ENCODE data around the gene ZNF280C. TPM values are rescaled to one million over a fixed set of nuclear protein-coding genes. Genes with fewer than 3 reads are reported as not detected.

The ZNF280C gene
- total and polyA plus RNA-seq, 8 donors = 0.61 to 17.5 (median 2.3) TPM

GRCh38 chrX:130261296-130261893 lies 7.3 kb downstream of the ZNF280C start:
- TF ChIP-seq POLR2A (IDR thresholded peaks at IDR 0.05) = no peak
- TF ChIP-seq POLR2AphosphoS5 (IDR thresholded peaks at IDR 0.05) = no peak
- TF ChIP-seq, protein P1, sequence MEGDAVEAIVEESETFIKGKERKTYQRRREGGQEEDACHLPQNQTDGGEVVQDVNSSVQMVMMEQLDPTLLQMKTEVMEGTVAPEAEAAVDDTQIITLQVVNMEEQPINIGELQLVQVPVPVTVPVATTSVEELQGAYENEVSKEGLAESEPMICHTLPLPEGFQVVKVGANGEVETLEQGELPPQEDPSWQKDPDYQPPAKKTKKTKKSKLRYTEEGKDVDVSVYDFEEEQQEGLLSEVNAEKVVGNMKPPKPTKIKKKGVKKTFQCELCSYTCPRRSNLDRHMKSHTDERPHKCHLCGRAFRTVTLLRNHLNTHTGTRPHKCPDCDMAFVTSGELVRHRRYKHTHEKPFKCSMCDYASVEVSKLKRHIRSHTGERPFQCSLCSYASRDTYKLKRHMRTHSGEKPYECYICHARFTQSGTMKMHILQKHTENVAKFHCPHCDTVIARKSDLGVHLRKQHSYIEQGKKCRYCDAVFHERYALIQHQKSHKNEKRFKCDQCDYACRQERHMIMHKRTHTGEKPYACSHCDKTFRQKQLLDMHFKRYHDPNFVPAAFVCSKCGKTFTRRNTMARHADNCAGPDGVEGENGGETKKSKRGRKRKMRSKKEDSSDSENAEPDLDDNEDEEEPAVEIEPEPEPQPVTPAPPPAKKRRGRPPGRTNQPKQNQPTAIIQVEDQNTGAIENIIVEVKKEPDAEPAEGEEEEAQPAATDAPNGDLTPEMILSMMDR (IDR thresholded peaks at IDR 0.05) = no peak
- no peak for TF ChIP-seq EP300 (IDR thresholded peaks at IDR 0.05)
- WGBS, 5 donors = 73 to 88% (median 85%) methylated on average over 4 of the region's 4 CpGs

GRCh38 chrX:130260316-130260715 lies 8.4 kb downstream of the ZNF280C start:
- Histone ChIP-seq H3K27ac (no peak overlapping the region), H3K4me3 (no peak overlapping the region), H3K36me3 (peaks cover 0 to 3% (median 0%) of the 10 kb centered on the region in 4 donors), H3K9me3 (no peaks in the 10 kb centered on the region), H3K4me1 (no peaks in the 10 kb centered on the region), H3K27me3 (no peaks in the 10 kb centered on the region)
- 88 to 99% (median 91%) methylated on average over 2 of the region's 2 CpGs for WGBS, 5 donors
- TF ChIP-seq, protein P1 (IDR thresholded peaks at IDR 0.05) = no peak
- TF ChIP-seq POLR2A (IDR thresholded peaks at IDR 0.05) = no peak
- TF ChIP-seq EP300 (IDR thresholded peaks at IDR 0.05) = no peak
- TF ChIP-seq POLR2AphosphoS5 (IDR thresholded peaks at IDR 0.05) = no peak
- DNase-seq = no peak
- intact Hi-C loops (cut with DNase I; ENCODE audit: low total_unique reads) = no loop called here

More at GRCh38 chrX:130261296-130261893, 7.3 kb downstream of the ZNF280C start:
- DNase-seq = no peak
- Histone ChIP-seq H3K27me3 (no peaks in the 10 kb centered on the region), H3K9me3 (no peaks in the 10 kb centered on the region), H3K4me3 (no peak overlapping the region), H3K27ac (no peak overlapping the region), H3K4me1 (no peaks in the 10 kb centered on the region), H3K36me3 (no peaks in the 10 kb centered on the region)
- intact Hi-C loops (cut with DNase I; ENCODE audit: low total_unique reads) = no loop called here

GRCh38 chrX:130253916-130254315 lies 14.8 kb downstream of the ZNF280C start:
- no peak for DNase-seq
- TF ChIP-seq, protein P1 (IDR thresholded peaks at IDR 0.05) = no peak
- TF ChIP-seq POLR2AphosphoS5 (IDR thresholded peaks at IDR 0.05) = no peak
- no peak for TF ChIP-seq EP300 (IDR thresholded peaks at IDR 0.05)
- no peak for TF ChIP-seq POLR2A (IDR thresholded peaks at IDR 0.05)
- intact Hi-C loops (cut with DNase I; ENCODE audit: low total_unique reads) = no loop called here
- Histone ChIP-seq H3K27me3 (no peaks in the 10 kb centered on the region), H3K4me3 (no peak overlapping the region), H3K4me1 (no peaks in the 10 kb centered on the region), H3K9me3 (peaks cover 0 to 9% (median 0%) of the 10 kb centered on the region in 4 donors), H3K36me3 (peaks cover 0 to 3% (median 0%) of the 10 kb centered on the region in 4 donors), H3K27ac (no peak overlapping the region)

DNA sequence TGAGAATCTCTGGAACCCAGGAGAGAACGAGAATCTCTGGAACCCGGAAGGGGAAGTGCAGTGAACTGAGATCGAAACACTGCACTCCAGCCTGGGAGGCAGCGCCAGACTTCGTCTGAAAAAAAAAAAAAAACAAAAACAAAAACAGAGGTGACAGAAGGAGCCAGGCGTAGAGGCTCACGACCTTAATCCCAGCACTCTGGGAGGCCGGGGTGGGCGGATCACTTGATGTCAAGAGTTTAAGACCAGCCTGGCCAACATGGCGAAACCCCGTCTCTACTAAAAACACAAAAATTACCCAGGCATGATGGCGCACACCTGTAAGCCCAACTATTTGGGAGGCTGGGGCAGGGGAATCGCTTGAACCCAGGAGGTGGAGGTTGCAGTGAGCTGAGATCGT lies 17.0 kb downstream of the ZNF280C start:
- Histone ChIP-seq H3K4me3 (no peak overlapping the region), H3K36me3 (peaks cover 0 to 3% (median 0%) of the 10 kb centered on the region in 4 donors), H3K9me3 (peaks cover 0 to 9% (median 0%) of the 10 kb centered on the region in 4 donors), H3K27ac (no peak overlapping the region), H3K4me1 (no peaks in the 10 kb centered on the region), H3K27me3 (no peaks in the 10 kb centered on the region)
- TF ChIP-seq, protein P1 (IDR thresholded peaks at IDR 0.05) = no peak
- TF ChIP-seq POLR2AphosphoS5 (IDR thresholded peaks at IDR 0.05) (no peak), EP300 (IDR thresholded peaks at IDR 0.05) (no peak), POLR2A (IDR thresholded peaks at IDR 0.05) (no peak)
- intact Hi-C loops (cut with DNase I; ENCODE audit: low total_unique reads) = no loop called here
- WGBS, 5 donors = 90 to 98% (median 94%) methylated on average over 9 to 14 of the region's 14 CpGs
- DNase-seq = no peak
